C1 segment of cervical spinal cord (tissue), 14 donors: ENCODE data around the gene ERC2.

Experiments used
- DNase-seq, 14 donors: peaks; one replicate each; lab custom pipeline; 2025; lab: John Stamatoyannopoulos, UW

The ERC2 gene

GRCh38 chr3:55795746-55796145 is 672.5 kb downstream of the ERC2 start:
- no peak for DNase-seq

DNA sequence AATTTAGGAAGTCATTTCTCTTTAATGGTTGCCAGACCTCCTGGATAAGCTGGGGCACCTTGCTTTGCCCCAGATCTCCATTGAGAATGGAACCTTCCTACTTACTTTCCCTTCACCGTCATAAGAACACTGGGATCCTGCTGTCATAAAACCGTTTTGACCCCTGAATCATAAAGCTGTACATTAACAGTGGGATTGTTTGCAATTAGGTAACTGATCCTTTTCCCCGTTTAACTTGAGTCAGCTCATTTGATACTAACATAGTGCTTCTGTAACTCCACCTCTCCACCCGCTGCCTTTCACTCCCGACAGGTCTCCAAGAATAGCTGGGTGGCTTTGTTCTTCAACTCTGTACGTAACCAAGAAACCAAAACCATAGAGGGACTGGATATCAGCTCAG is 673.0 kb downstream of the ERC2 start:
- DNase-seq = no peak

DNA sequence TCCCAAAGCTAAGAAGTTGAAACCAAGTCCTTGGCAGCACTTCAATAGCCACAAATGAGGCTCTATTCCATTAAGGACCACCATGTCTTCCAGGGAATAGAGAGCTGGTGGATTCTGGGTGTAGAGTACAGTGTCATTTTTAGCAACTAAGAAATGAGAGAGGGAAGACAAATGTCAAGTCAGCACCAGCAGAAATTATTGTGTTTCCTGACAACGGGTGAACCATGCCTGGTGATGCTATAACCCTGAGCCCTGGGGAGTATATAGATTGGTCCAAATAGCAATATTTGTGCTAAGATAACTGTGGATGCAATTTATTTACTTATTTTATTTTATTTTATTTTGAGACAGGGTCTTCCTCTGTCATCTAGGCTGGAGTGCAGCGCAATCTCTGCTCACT is 675.5 kb downstream of the ERC2 start:
- no peak for DNase-seq

- DNase-seq = no peak
Observed at GRCh38 chr3:55792009-55792408, 676.3 kb downstream of the ERC2 start.

DNA sequence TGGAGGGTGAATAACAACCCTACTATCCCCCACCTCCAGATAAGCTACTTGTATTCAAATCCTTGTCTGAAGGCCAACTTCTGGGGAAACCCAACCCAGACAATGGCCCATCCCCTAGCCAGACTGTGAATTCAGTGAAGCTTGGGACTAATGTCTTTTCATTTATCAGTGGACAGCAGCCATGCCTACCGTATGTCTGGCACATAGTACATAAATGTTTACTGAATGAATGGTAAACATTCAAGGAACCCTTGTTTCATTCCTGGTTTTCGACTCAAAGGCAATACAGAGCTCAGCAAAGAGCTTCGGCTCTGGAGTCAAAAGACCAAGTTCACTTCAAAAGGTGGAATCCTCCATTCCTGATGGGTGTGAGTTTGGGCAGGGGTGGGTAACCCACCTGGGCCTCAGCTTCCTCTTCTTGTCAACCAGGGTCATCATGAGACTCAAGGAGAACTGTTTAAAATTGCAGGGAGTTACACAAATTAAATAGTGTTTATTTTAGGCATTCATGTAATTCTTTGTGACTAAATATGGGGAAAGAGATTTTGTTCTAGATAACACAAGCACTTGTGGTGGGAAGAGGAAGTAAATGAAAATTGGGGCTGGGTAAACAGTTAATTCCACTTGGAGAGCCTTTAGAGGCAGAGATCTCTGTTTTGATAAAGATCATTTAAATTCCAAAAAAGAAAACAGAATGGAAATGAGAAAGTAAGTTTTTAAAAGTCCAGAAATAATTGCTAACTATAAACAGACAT is 677.5 kb downstream of the ERC2 start:
- no peak for DNase-seq

GRCh38 chr3:55789516-55789915 is 678.8 kb downstream of the ERC2 start:
- no peak for DNase-seq

DNA sequence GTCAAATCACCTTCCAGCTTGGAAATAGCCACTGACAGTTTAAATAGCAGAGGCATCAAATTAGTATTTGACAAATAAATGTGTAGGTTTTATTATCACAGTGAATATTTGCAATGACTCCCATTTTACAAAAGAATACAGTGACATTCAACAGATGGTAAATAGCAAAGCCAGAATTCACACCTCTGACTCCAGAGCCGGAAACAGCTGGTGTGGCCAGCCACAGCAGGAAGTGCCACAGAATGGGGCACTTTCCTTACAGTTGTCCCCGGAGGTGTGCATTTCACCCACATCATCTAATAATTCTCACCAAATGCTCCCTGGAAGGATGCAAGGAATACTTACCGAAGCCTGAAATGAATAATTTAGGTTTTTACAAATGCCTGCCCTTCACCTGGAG is 685.5 kb downstream of the ERC2 start:
- no peak for DNase-seq

- no peak for DNase-seq
Observed at GRCh38 chr3:55782351-55782750, 685.9 kb downstream of the ERC2 start.

DNA sequence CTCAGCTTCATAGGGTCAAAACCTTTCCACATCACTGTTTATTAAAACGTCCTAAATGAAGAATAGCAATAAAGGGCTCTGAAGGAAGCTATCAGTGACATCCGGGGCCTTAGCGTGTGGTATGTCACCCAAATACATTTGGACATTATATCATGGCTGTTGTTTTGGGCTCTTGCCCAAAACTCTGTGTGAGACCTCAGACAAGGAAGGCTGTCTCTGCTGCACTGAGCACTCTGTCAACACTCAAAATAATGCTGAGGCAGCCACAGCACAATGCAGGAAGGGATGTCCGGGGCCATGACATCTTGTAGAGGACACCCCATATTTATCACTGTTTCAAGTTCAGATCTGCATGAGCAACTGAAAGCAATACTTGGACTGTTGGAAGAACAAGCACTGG is 687.4 kb downstream of the ERC2 start:
- no peak for DNase-seq

DNA sequence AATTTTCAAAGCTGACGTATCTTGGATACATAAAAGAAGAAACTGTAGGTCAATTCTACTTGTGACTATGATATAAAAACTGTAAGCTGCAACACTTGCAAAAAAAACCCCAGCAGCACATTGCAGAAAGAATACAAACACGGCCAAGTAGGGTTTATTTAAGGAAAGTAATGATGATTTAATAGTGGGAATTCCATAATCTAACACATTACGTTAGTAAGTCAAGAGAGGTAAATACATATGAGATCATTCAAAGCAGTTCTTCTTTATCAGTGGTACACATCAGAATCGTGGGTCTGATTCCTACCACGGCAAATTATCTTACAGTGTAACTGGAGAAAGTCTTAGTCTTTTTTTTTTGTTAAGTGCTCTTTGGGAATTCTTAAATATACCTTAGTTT is 688.7 kb downstream of the ERC2 start:
- no peak for DNase-seq

GRCh38 chr3:55775366-55776154 is 692.7 kb downstream of the ERC2 start:
- no peak for DNase-seq

- DNase-seq = no peak
Observed at GRCh38 chr3:55774856-55775255, 693.4 kb downstream of the ERC2 start.

DNA sequence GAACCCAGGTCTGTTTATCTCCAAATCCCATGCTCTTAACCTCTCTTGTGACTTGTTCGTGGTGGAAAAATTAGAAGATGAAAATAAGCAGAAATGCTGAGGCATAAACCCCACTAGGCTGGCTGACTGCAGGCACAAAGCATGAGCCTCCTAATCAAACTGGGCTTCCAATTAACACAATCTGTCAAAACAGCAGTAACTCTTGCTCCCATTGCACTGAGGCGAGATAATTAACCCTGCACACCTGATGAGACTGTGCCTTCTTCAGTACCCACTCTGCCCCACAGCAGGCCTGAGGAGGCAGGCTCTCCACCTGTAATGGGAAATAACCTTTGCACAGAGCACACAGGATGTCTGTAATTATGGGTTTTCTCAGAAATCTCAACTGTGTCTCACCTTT is 696.8 kb downstream of the ERC2 start:
- DNase-seq = no peak

DNA sequence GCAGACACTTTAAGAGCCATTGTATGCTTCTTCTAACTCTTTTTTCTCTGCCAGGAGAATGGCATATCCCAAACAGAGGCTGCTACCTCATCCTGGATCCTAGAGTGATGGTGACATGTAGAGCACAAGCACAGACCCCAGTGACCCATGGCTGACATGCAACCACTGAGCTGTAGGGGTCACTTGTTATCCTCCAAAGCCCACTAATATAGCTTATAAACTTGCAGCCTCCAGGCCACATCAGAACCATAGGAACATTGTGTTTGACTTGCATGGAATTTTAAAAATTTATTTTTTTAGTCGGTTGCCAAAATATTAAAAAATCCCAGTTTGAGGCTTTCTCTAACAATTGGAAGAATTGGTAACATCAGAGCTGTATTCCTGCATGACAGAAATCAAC is 698.2 kb downstream of the ERC2 start:
- DNase-seq = no peak

GRCh38 chr3:55766753-55767152 is 701.5 kb downstream of the ERC2 start:
- DNase-seq = no peak

- DNase-seq = peak in 3 of 14 donors; percentile 0 to 85 (median 14)
Observed at GRCh38 chr3:55765906-55766701, 702.2 kb downstream of the ERC2 start.

DNA sequence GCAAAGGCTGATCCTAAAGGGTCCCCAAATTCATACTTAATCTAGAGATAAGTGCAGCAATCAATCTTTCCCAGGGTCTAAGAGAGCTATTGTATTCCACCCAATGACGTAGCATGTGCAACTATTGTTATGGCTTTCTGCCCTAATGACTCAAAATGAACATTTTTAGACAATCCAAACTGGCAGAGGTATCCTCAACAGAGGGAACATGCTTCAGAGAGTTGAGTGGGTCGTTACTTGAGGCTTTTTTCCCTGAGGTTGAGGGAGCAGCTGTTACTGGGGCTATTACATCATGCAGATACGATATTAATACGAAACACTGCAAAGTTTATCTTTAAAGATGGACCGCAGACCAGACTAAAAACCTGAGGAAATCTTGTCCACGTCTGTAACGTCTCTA is 702.9 kb downstream of the ERC2 start:
- DNase-seq = no peak

DNA sequence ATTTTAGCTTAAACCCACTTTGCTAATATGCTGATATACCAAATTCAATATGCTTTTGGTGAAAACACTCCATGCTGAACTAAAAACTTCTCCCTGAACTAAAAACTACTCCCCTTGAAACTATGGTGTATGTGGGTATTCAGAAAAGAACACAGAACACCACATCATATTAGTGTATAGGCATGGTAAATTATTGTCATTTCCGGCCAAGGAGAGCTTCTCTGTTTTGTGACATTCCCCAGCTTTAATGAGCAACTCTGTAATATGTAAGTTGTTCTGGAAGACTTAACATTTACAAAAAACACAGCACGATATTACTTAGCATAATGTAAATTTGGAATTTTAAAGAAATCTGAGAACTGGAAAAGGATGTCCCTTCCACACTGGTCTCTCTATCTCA is 711.3 kb downstream of the ERC2 start:
- DNase-seq = no peak

DNA sequence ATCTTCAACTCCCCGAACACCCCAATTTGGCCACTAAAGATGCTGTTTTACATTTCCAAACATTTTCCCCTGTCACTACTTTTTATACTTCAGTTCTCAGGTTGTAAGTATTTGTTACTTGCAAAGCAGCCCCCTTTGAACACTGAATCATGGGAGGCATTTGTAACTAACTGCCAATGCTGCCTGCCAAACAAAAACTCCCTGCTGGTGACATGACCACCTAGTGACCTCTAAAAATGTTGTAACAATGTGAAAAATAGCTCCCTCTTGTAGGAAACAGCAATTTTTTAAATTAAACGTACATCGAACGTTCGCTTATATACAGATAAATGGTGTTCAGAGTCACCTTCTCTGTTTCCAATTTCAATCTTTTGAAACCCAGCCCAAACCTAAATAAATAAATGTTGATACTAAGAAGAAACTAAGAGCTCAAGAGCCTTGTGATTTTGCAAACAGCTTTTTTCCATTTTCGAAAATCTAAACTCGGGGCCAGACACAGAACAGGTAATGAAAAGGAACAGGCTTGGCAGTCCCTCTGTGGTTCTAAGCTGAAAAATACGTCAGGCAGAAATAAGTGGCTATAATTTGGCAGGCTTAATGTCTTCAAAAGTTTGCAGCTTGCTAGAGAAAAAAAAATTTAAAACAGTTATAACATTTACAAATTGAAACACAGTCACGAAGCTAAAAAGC is 712.6 kb downstream of the ERC2 start:
- no peak for DNase-seq

DNA sequence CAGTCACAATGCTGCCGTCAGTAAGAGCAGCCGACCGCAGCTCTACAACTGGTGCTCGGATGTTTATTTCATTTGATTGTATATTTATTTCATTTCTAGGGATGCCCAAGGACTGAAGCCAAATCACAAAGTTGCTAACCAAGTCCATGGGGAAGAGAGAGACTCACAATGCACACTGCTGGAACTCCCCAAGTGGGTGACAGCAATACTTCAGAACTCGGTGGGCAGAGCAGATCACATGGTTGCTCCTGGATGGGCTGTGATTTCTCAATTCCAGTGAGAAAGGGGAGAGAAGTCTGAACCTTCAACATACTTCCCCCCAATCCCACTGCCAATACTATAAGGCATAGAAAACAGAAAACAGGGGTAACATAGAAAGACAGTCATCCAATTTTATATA is 715.4 kb downstream of the ERC2 start:
- no peak for DNase-seq

GRCh38 chr3:55751730-55752129 is 716.5 kb downstream of the ERC2 start:
- no peak for DNase-seq

- DNase-seq = no peak
Observed at GRCh38 chr3:55750525-55750924, 717.7 kb downstream of the ERC2 start.
